HepG2 (cell line): ENCODE data around the gene PKD1L1. TPM values are rescaled to one million over a fixed set of nuclear protein-coding genes. Genes with fewer than 3 reads are reported as not detected.
A peak's percentile ranks its signal among the peaks of the same experiment; 100 is the strongest.

Experiments
- AGO1 ChIP-seq: fragments of 200-400 bp; formaldehyde crosslinking; IDR thresholded peaks from 2 replicates; pipeline ENCODE4 v1.6.1; 2017; ENCODE audit warnings: mild to moderate bottlenecking, low read depth, low read length, moderate library complexity; ENCODE audit not compliant: poor library complexity, severe bottlenecking
- CBX1 ChIP-seq: IDR thresholded peaks from one replicate; pipeline ENCODE4 v1.6.1; 2016; ENCODE audit warnings: antibody characterized with exemption, low read depth
- EEA1 ChIP-seq: sonication (generic); formaldehyde crosslinking; IDR thresholded peaks from 2 replicates; pipeline ENCODE4 v1.5.1; 2020; ENCODE audit warnings: mild to moderate bottlenecking, missing genetic modification reagents, borderline replicate concordance
- IRX3 ChIP-seq: sonication (generic); formaldehyde crosslinking; IDR thresholded peaks from 2 replicates; pipeline ENCODE4 v1.8.1; 2023; ENCODE audit warnings: mild to moderate bottlenecking, low read depth, missing genetic modification reagents, borderline replicate concordance
- NR2F1 ChIP-seq, 2 experiments: fragments of 450-650 bp in 1 of 2; formaldehyde crosslinking in 1 of 2; IDR thresholded peaks; 2 replicates each; pipeline versions ENCODE4 v1.5.0 to v1.6.1; 2016 to 2020; ENCODE audit warnings: mild to moderate bottlenecking in 1 of 2, missing compliant biosample characterization in 1 of 2, missing genetic modification reagents in 1 of 2, moderate library complexity in 1 of 2
- SPEN ChIP-seq: sonication (generic); formaldehyde crosslinking; IDR thresholded peaks from 2 replicates; pipeline ENCODE4 v1.5.1; 2020; ENCODE audit warnings: low read depth, mild to moderate bottlenecking, missing genetic modification reagents
- ZBTB25 ChIP-seq: IDR thresholded peaks from 2 replicates; pipeline ENCODE4 v1.6.1; 2018; ENCODE audit warnings: missing genetic modification reagents
- ZBTB40 ChIP-seq, 2 experiments: fragments of 450-650 bp in 1 of 2; sonication (generic) in 1 of 2; formaldehyde crosslinking in 1 of 2; IDR thresholded peaks; 2 replicates each; pipeline versions ENCODE4 v1.6.1 to v1.8.0; 2016 to 2022; ENCODE audit warnings: antibody characterized with exemption in 1 of 2, mild to moderate bottlenecking in 1 of 2, missing genetic modification reagents in 1 of 2
- ZNF20 ChIP-seq: sonication (generic); formaldehyde crosslinking; IDR thresholded peaks from 2 replicates; pipeline ENCODE4 v1.4.0; 2020; ENCODE audit warnings: mild to moderate bottlenecking, moderate library complexity, missing genetic modification reagents
- ZNF510 ChIP-seq: sonication (generic); formaldehyde crosslinking; IDR thresholded peaks from 2 replicates; pipeline ENCODE4 v1.4.0; 2020; ENCODE audit warnings: low read depth, mild to moderate bottlenecking, missing genetic modification reagents
- ZNF766 ChIP-seq: sonication (generic); formaldehyde crosslinking; IDR thresholded peaks from 2 replicates; pipeline ENCODE4 v1.5.0; 2020; ENCODE audit warnings: missing genetic modification reagents, borderline replicate concordance
- ZNF883 ChIP-seq: sonication (generic); formaldehyde crosslinking; IDR thresholded peaks from 2 replicates; pipeline ENCODE4 v1.5.1; 2020; ENCODE audit warnings: mild to moderate bottlenecking, missing genetic modification reagents; ENCODE audit errors: not compliant biosample characterization
- ZSCAN25 ChIP-seq: sonication (generic); formaldehyde crosslinking; IDR thresholded peaks from 2 replicates; pipeline ENCODE4 v1.8.0; 2022; ENCODE audit warnings: mild to moderate bottlenecking, missing genetic modification reagents
- polyA plus RNA-seq, 8 experiments: library from polyadenylated mRNA; depleted of rRNA in 3 of 8; stranded (reverse) in 7 of 8; unstranded in 1 of 8; fragments of >200 nt; fragmentation: Illumina TruSeq in 4 of 8; extraction: Trizol in 4 of 8; gene quantifications; 2 replicates each; pipeline versions ENCODE4 v1.2.1 to v1.2.3, GENCODE V29; 2011 to 2016; ENCODE audit warnings: low read depth in 4 of 8, missing spikeins in 1 of 8, mixed read lengths in 1 of 8; ENCODE audit not compliant: insufficient read depth in 1 of 8
- total RNA-seq, 5 experiments: library from RNA; depleted of rRNA; stranded (reverse); fragments of >200 nt; fragmentation: Illumina TruSeq; extraction: Trizol; gene quantifications; 2 replicates each; pipeline ENCODE4 v1.2.3, GENCODE V29; 2016; ENCODE audit warnings: low read depth in 1 of 5
- TF ChIP-seq, protein P1 (sequence below): sonication (generic); formaldehyde crosslinking; IDR thresholded peaks from 2 replicates; pipeline ENCODE4 v1.5.1; 2020; ENCODE audit warnings: mild to moderate bottlenecking, moderate library complexity, missing genetic modification reagents

The PKD1L1 gene
- total and polyA plus RNA-seq, 2 of the 13 experiments (the other 11 are each of a cell fraction or from before 2014, with no cell fraction given): 0.01 TPM; not detected in 1

DNA sequence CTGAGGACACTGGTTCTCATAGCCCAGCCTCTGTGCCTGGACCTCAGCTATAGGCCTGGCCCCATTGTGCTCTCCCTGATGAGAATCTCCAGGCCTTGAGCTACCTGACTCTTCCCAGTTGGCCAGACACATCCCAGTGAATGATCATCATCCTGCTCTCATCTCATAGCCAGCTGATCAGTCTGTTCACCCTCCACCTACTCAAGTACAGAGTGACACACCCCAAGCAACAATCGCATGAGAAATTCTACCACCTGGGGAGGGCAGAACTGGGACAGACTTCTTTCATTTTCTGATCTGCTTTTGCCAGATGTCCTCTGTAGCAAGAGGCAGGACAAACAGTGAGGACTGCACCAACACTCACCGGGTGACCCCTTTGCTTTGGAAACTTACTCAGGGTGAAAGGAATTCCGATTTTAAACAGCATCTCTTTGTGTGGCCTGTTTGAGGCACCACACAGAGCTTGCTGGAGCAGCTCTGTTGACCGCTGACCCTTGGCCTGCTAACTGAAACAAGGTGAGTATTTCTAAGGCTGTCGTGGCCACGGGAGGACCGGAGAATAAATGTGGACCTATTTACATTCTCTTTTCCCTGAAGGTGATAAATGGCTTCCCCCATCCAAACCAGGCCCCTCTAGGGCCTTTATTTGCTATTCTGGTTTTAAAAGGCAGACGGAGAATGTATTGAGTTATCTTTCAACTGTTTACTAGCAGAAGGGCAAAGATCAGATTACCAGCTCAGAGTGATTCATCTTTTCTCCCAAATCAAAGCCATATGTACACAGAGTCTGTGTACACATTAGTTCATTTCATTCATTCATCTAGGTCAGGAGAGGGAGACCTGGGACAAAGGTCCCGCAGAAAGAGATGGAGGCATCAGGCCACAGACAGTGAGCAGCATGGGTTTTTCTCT is 184.9 kb downstream of the PKD1L1 start (continued):
- TF ChIP-seq ZBTB40 (IDR thresholded peaks at IDR 0.05) (no peak), ZBTB40 (CRISPR knock-in tag; IDR thresholded peaks at IDR 0.05) (peak; percentile 20; the same call in 1 of the 2 replicates), ZNF766 (CRISPR knock-in tag) (no peak), EEA1 (no peak), AGO1 (no peak), ZNF20 (CRISPR knock-in tag) (no peak), CBX1 (peak; percentile 13), ZNF883 (CRISPR knock-in tag) (no peak), ZNF510 (CRISPR knock-in tag) (no peak), NR2F1 (CRISPR knock-in tag; IDR thresholded peaks at IDR 0.05) (peak; percentile 91 to 98), ZSCAN25 (CRISPR knock-in tag) (no peak), ZBTB25 (CRISPR knock-in tag) (peak; percentile 80), IRX3 (CRISPR knock-in tag) (no peak), SPEN (CRISPR knock-in tag) (no peak)
- TF ChIP-seq, protein P1, sequence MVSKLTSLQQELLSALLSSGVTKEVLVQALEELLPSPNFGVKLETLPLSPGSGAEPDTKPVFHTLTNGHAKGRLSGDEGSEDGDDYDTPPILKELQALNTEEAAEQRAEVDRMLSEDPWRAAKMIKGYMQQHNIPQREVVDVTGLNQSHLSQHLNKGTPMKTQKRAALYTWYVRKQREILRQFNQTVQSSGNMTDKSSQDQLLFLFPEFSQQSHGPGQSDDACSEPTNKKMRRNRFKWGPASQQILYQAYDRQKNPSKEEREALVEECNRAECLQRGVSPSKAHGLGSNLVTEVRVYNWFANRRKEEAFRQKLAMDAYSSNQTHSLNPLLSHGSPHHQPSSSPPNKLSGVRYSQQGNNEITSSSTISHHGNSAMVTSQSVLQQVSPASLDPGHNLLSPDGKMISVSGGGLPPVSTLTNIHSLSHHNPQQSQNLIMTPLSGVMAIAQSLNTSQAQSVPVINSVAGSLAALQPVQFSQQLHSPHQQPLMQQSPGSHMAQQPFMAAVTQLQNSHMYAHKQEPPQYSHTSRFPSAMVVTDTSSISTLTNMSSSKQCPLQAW (CRISPR knock-in tag): peak; percentile 91
